Astrocyte (in vitro differentiated cells and primary cell): ENCODE results near the gene NME2. TPM values are rescaled to one million over a fixed set of nuclear protein-coding genes. Genes with fewer than 3 reads are reported as not detected.

Source experiments
- DNase-seq: peaks from one replicate; pipeline ENCODE4 v3.0.0-alpha.2; 2010; ENCODE audit warnings: low read depth
- FAIRE-seq: peaks from 2 replicates; lab custom pipeline; 2011; peaks lifted over from hg19 to GRCh38; lab: Jason Lieb, UNC
- H2AFZ ChIP-seq: 2 replicates; pipeline ENCODE4 v1.6.0; 2012; ENCODE audit warnings: low read depth, low read length, inconsistent platforms
- H3K27ac ChIP-seq: 2 replicates; pipeline ENCODE4 v1.5.1; 2011; ENCODE audit warnings: low read depth, low read length, inconsistent platforms
- H3K27me3 ChIP-seq: 2 replicates; pipeline ENCODE4 v1.6.0; 2011; ENCODE audit warnings: low read length, inconsistent platforms; ENCODE audit not compliant: insufficient read depth
- H3K36me3 ChIP-seq: 2 replicates; pipeline ENCODE4 v1.5.1; 2011; ENCODE audit warnings: low read length, inconsistent platforms; ENCODE audit not compliant: insufficient read depth
- H3K4me1 ChIP-seq: 2 replicates; pipeline ENCODE4 v1.5.1; 2011; ENCODE audit warnings: low read length, inconsistent platforms; ENCODE audit not compliant: insufficient read depth
- H3K4me2 ChIP-seq: 2 replicates; pipeline ENCODE4 v1.6.0; 2012; ENCODE audit warnings: low read length, inconsistent platforms
- H3K4me3 ChIP-seq: 2 replicates; pipeline ENCODE4 v1.5.1; 2011; ENCODE audit warnings: low read depth, mild to moderate bottlenecking, low read length, inconsistent platforms; ENCODE audit not compliant: insufficient read depth
- H3K79me2 ChIP-seq: 2 replicates; pipeline ENCODE4 v1.6.0; 2012; ENCODE audit warnings: mild to moderate bottlenecking, low read length, inconsistent platforms; ENCODE audit not compliant: insufficient read depth
- H3K9ac ChIP-seq: 2 replicates; pipeline ENCODE4 v1.6.0; 2012; ENCODE audit warnings: mild to moderate bottlenecking, low read length, inconsistent platforms
- H3K9me3 ChIP-seq: 2 replicates; pipeline ENCODE4 v1.5.1; 2012; ENCODE audit warnings: low read depth, mild to moderate bottlenecking, low read length, inconsistent platforms; ENCODE audit not compliant: insufficient read depth
- H4K20me1 ChIP-seq: 2 replicates; pipeline ENCODE4 v1.6.0; 2012; ENCODE audit warnings: low read length, inconsistent platforms; ENCODE audit not compliant: insufficient read depth
- H3K27ac Mint-ChIP-seq: one replicate; pipeline ENCODE4 v1.8.0; 2021; ENCODE audit warnings: mild to moderate bottlenecking, mixed read lengths; ENCODE audit not compliant: unreplicated experiment
- H3K27me3 Mint-ChIP-seq: one replicate; pipeline ENCODE4 v1.8.0; 2021; ENCODE audit warnings: low read depth, mixed read lengths; ENCODE audit not compliant: unreplicated experiment
- H3K36me3 Mint-ChIP-seq: one replicate; pipeline ENCODE4 v1.8.0; 2021; ENCODE audit warnings: low read depth, mixed read lengths; ENCODE audit not compliant: unreplicated experiment
- H3K4me1 Mint-ChIP-seq: one replicate; pipeline ENCODE4 v1.8.0; 2021; ENCODE audit warnings: low read depth, mixed read lengths; ENCODE audit not compliant: unreplicated experiment
- H3K4me3 Mint-ChIP-seq: one replicate; pipeline ENCODE4 v1.8.0; 2021; ENCODE audit warnings: mild to moderate bottlenecking, moderate library complexity, mixed read lengths; ENCODE audit not compliant: unreplicated experiment
- H3K9me3 Mint-ChIP-seq: one replicate; pipeline ENCODE4 v1.8.0; 2021; ENCODE audit warnings: mild to moderate bottlenecking, mixed read lengths; ENCODE audit not compliant: unreplicated experiment
- CTCF ChIP-seq: IDR thresholded peaks from 2 replicates; pipeline ENCODE4 v1.5.1; 2011; ENCODE audit warnings: low read depth, mild to moderate bottlenecking, inconsistent platforms, low read length, moderate library complexity; ENCODE audit not compliant: insufficient read depth
- EZH2 ChIP-seq: IDR thresholded peaks from 2 replicates; pipeline ENCODE4 v1.6.1; 2012; ENCODE audit warnings: mild to moderate bottlenecking, low read length, inconsistent platforms; ENCODE audit not compliant: insufficient read depth
- total RNA-seq: library from RNA; stranded (reverse); gene quantifications from 2 replicates; pipeline ENCODE4 v1.2.1, GENCODE V29; 2021

Gene NME2
- total RNA-seq, 1 donor from 2014 or later: 894 TPM

GRCh38 chr17:51119415-51120356 lies 46.5 kb upstream of the NME2 start:
- H3K9me3 Mint-ChIP-seq: no peaks in the 10 kb centered on the region
- no peaks in the 10 kb centered on the region for H3K27me3 Mint-ChIP-seq
- peak overlapping the region; percentile 93 for H3K4me3 Mint-ChIP-seq
- peak overlapping the region; percentile 95 for H3K27ac Mint-ChIP-seq
- Histone ChIP-seq H3K79me2 (peaks cover 58% of the 10 kb centered on the region), H3K27me3 (no peaks in the 10 kb centered on the region), H3K27ac (peak overlapping the region; percentile 89), H3K4me2 (peak overlapping the region; percentile 86), H3K9ac (peak overlapping the region; percentile 96), H3K36me3 (no peaks in the 10 kb centered on the region), H3K4me3 (peak overlapping the region; percentile 89), H3K9me3 (no peaks in the 10 kb centered on the region), H4K20me1 (peaks cover 53% of the 10 kb centered on the region), H2AFZ (peak overlapping the region; percentile 89), H3K4me1 (peaks cover 28% of the 10 kb centered on the region)
- TF ChIP-seq EZH2: no peak
- TF ChIP-seq CTCF: no peak
- no peaks in the 10 kb centered on the region for H3K36me3 Mint-ChIP-seq
- peak; percentile 31 for DNase-seq
- FAIRE-seq: no peak
- H3K4me1 Mint-ChIP-seq: peaks cover 22% of the 10 kb centered on the region

- peak overlapping the region; percentile 89 for H3K4me3 ChIP-seq
- peak overlapping the region; percentile 89 for H2AFZ ChIP-seq
- H3K4me1 ChIP-seq: peaks cover 28% of the 10 kb centered on the region
- peaks cover 51% of the 10 kb centered on the region for H3K79me2 ChIP-seq
- peak overlapping the region; percentile 86 for H3K4me2 ChIP-seq
- H4K20me1 ChIP-seq: peaks cover 47% of the 10 kb centered on the region
- no peak for FAIRE-seq
- peaks cover 22% of the 10 kb centered on the region for H3K4me1 Mint-ChIP-seq
- peak; percentile 22 for DNase-seq
- H3K4me3 Mint-ChIP-seq: peak overlapping the region; percentile 93
- no peaks in the 10 kb centered on the region for H3K27me3 Mint-ChIP-seq
- H3K9me3 ChIP-seq: no peaks in the 10 kb centered on the region
- peak overlapping the region; percentile 96 for H3K9ac ChIP-seq
- peak overlapping the region; percentile 95 for H3K27ac Mint-ChIP-seq
- H3K36me3 ChIP-seq: no peaks in the 10 kb centered on the region
- no peaks in the 10 kb centered on the region for H3K9me3 Mint-ChIP-seq
- peak overlapping the region; percentile 89 for H3K27ac ChIP-seq
- H3K27me3 ChIP-seq: no peaks in the 10 kb centered on the region
- H3K36me3 Mint-ChIP-seq: no peaks in the 10 kb centered on the region
- TF ChIP-seq CTCF (no peak), EZH2 (no peak)
Measured at GRCh38 chr17:51120357-51120738, 45.9 kb upstream of the NME2 start.
